A673 (cell line): ENCODE measurements around the gene RMND5A. TPM values are rescaled to one million over a fixed set of nuclear protein-coding genes. Genes with fewer than 3 reads are reported as not detected.

Source experiments
- BruUV-seq: library from RNA; stranded (reverse); fragments of 400-500 nt; replicated peaks from 2 replicates; lab custom pipeline; 2021; lab: Mats Ljungman, UMichigan
- CTCF ChIA-PET: fragments of 300-600 bp; sonication (Branson Sonifier 250); formaldehyde crosslinking; loops from one replicate; lab custom pipeline; 2022; ENCODE audit warnings: antibody characterized with exemption; lab: Charles Lee
- POLR2A ChIA-PET: fragments of 300-600 bp; sonication (Branson Sonifier 250); formaldehyde crosslinking; loops from one replicate; lab custom pipeline; 2022; ENCODE audit warnings: antibody characterized with exemption; ENCODE audit not compliant: low non-redundant PET; lab: Charles Lee
- DNase-seq: peaks from one replicate; pipeline ENCODE4 v3.0.0-alpha.2; 2015; ENCODE audit warnings: low spot score
- H3K27ac ChIP-seq: fragments of 200-600 bp; sonication (generic); 2 replicates; pipeline ENCODE4 v1.5.1; 2016; ENCODE audit warnings: mixed run types, low read depth, mild to moderate bottlenecking, mixed read lengths, antibody characterized with exemption, low read length; ENCODE audit not compliant: poor library complexity, severe bottlenecking
- H3K27me3 ChIP-seq: fragments of 200-600 bp; sonication (generic); replicated peaks from 2 replicates; pipeline ENCODE4 v1.6.1; 2017; ENCODE audit warnings: mixed run types, low read depth, mild to moderate bottlenecking, mixed read lengths, antibody characterized with exemption, low read length; ENCODE audit not compliant: insufficient read depth, poor library complexity
- H3K36me3 ChIP-seq: fragments of 200-600 bp; sonication (generic); 2 replicates; pipeline ENCODE4 v1.6.1; 2016; ENCODE audit warnings: mixed run types, mild to moderate bottlenecking, mixed read lengths, antibody characterized with exemption, low read length; ENCODE audit not compliant: insufficient read depth, poor library complexity, severe bottlenecking
- H3K4me1 ChIP-seq: fragments of 200-600 bp; sonication (generic); 2 replicates; pipeline ENCODE4 v1.6.1; 2017; ENCODE audit warnings: mixed run types, mild to moderate bottlenecking, mixed read lengths, antibody characterized with exemption, low read length; ENCODE audit not compliant: insufficient read depth, poor library complexity, severe bottlenecking
- H3K4me3 ChIP-seq: fragments of 200-600 bp; sonication (generic); 2 replicates; pipeline ENCODE4 v1.5.1; 2016; ENCODE audit warnings: low read depth, mixed run types, mild to moderate bottlenecking, mixed read lengths, low read length; ENCODE audit not compliant: poor library complexity, severe bottlenecking
- H3K9me3 ChIP-seq: fragments of 200-600 bp; sonication (generic); 2 replicates; pipeline ENCODE4 v1.6.1; 2016; ENCODE audit warnings: mixed run types, low read depth, mild to moderate bottlenecking, mixed read lengths, antibody characterized with exemption, low read length; ENCODE audit not compliant: poor library complexity, severe bottlenecking
- EZH2 ChIP-seq: fragments of 200-600 bp; sonication (generic); IDR thresholded peaks from 2 replicates; pipeline ENCODE4 v1.6.1; 2017; ENCODE audit warnings: borderline replicate concordance, low read depth, mild to moderate bottlenecking, mixed read lengths, antibody characterized with exemption, low read length; ENCODE audit not compliant: poor library complexity, severe bottlenecking
- intact Hi-C: fragments of 100-400 bp; cut with micrococcal nuclease; formaldehyde crosslinking; loops from one replicate; pipeline ENCODE4 v1.10.0; 2022; ENCODE audit not compliant: unreplicated experiment
- total RNA-seq: library from RNA; stranded (reverse); gene quantifications from 2 replicates; pipeline ENCODE4 v1.2.3, GENCODE V29; 2021
- TF ChIP-seq, protein P1 (sequence below): fragments of 300-800, 200-600 bp; sonication (generic); conservative IDR thresholded peaks from 2 replicates; pipeline ENCODE4 v1.5.1; 2017; ENCODE audit warnings: low read depth, mild to moderate bottlenecking, antibody characterized with exemption, low read length, moderate library complexity, mixed read lengths

Gene RMND5A
- total RNA-seq, 1 experiment from 2014 or later, result 38.7 TPM

GRCh38 chr2:86673011-86673410, 47.1 kb upstream of the RMND5A start:
- Histone ChIP-seq H3K27me3 (no peaks in the 10 kb centered on the region), H3K4me1 (no peaks in the 10 kb centered on the region), H3K27ac (no peak overlapping the region), H3K36me3 (no peaks in the 10 kb centered on the region), H3K4me3 (no peak overlapping the region), H3K9me3 (no peaks in the 10 kb centered on the region)
- ChIA-PET CTCF (no interaction called here), POLR2A (no interaction called here)
- BruUV-seq, result no TSS peak
- DNase-seq, result no peak
- TF ChIP-seq, protein P1, sequence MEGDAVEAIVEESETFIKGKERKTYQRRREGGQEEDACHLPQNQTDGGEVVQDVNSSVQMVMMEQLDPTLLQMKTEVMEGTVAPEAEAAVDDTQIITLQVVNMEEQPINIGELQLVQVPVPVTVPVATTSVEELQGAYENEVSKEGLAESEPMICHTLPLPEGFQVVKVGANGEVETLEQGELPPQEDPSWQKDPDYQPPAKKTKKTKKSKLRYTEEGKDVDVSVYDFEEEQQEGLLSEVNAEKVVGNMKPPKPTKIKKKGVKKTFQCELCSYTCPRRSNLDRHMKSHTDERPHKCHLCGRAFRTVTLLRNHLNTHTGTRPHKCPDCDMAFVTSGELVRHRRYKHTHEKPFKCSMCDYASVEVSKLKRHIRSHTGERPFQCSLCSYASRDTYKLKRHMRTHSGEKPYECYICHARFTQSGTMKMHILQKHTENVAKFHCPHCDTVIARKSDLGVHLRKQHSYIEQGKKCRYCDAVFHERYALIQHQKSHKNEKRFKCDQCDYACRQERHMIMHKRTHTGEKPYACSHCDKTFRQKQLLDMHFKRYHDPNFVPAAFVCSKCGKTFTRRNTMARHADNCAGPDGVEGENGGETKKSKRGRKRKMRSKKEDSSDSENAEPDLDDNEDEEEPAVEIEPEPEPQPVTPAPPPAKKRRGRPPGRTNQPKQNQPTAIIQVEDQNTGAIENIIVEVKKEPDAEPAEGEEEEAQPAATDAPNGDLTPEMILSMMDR, result no peak
- no peak for TF ChIP-seq EZH2
- intact Hi-C loops, result no loop called here

- no peak for DNase-seq
- intact Hi-C loops, result no loop called here
- no peak overlapping the region for H3K27ac ChIP-seq
- no peaks in the 10 kb centered on the region for H3K36me3 ChIP-seq
- TF ChIP-seq, protein P1, result no peak
- TF ChIP-seq EZH2, result no peak
- H3K4me3 ChIP-seq, result no peak overlapping the region
- no peaks in the 10 kb centered on the region for H3K4me1 ChIP-seq
- ChIA-PET POLR2A (no interaction called here), CTCF (no interaction called here)
- BruUV-seq, result no TSS peak
- H3K9me3 ChIP-seq, result no peaks in the 10 kb centered on the region
- H3K27me3 ChIP-seq, result no peaks in the 10 kb centered on the region
These were observed 46.0 kb upstream of the RMND5A start for GRCh38 chr2:86673986-86674670.

- no peak overlapping the region for H3K27ac ChIP-seq
- intact Hi-C loops, result no loop called here
- no peak for DNase-seq
- no peaks in the 10 kb centered on the region for H3K4me1 ChIP-seq
- H3K36me3 ChIP-seq, result no peaks in the 10 kb centered on the region
- H3K9me3 ChIP-seq, result no peaks in the 10 kb centered on the region
- ChIA-PET CTCF (no interaction called here), POLR2A (no interaction called here)
- TF ChIP-seq, protein P1, result no peak
- TF ChIP-seq EZH2, result no peak
- no TSS peak for BruUV-seq
- no peaks in the 10 kb centered on the region for H3K27me3 ChIP-seq
- no peak overlapping the region for H3K4me3 ChIP-seq
These were observed 45.0 kb upstream of the RMND5A start for GRCh38 chr2:86675104-86675503.
